NCI-H2196 treated with DMSO at 0.1 percent for 48 hours (cell line): ENCODE results near the gene MAP4.
"Not testable (repeated sequence)": the region's sequence is repeated elsewhere in the genome, so short reads cannot be mapped to it uniquely, and the experiment has no call there.

Source experiments
- DNase-seq: peaks from one replicate; lab custom pipeline; 2025; ENCODE audit not compliant: unreplicated experiment; lab: John Stamatoyannopoulos, UW

Gene MAP4, protein sequence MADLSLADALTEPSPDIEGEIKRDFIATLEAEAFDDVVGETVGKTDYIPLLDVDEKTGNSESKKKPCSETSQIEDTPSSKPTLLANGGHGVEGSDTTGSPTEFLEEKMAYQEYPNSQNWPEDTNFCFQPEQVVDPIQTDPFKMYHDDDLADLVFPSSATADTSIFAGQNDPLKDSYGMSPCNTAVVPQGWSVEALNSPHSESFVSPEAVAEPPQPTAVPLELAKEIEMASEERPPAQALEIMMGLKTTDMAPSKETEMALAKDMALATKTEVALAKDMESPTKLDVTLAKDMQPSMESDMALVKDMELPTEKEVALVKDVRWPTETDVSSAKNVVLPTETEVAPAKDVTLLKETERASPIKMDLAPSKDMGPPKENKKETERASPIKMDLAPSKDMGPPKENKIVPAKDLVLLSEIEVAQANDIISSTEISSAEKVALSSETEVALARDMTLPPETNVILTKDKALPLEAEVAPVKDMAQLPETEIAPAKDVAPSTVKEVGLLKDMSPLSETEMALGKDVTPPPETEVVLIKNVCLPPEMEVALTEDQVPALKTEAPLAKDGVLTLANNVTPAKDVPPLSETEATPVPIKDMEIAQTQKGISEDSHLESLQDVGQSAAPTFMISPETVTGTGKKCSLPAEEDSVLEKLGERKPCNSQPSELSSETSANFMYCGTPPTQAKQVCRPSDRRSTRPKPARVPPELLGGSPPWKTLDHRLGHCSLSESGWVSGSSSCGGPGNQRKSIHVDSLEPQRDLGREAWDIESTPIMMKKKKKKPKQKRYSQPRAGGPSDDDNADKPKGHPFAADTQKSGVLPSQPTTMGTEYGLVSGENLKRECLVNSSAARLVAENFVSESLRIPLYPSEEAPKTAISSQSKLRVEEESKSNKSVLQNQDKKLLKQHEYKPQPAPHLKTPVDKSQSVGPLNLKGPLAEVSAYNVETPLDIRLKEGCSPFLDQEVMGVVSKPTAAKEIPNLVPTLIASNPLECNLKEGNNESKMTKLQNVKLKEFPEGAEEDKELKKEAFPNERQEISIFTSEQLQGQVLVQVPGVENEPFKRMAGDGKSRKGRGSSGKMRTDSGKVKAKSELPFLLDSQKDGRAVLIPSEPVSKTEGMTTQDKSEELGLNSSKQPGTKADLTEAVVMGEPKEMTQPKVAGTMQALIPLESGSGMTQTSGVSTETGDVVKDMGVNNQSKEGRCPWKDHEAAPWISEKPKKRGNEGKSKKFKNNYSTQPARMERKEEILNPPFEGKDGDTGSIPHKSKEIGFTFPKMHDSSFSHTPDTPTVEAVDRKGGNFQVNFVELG (N-terminal part only)

DNA sequence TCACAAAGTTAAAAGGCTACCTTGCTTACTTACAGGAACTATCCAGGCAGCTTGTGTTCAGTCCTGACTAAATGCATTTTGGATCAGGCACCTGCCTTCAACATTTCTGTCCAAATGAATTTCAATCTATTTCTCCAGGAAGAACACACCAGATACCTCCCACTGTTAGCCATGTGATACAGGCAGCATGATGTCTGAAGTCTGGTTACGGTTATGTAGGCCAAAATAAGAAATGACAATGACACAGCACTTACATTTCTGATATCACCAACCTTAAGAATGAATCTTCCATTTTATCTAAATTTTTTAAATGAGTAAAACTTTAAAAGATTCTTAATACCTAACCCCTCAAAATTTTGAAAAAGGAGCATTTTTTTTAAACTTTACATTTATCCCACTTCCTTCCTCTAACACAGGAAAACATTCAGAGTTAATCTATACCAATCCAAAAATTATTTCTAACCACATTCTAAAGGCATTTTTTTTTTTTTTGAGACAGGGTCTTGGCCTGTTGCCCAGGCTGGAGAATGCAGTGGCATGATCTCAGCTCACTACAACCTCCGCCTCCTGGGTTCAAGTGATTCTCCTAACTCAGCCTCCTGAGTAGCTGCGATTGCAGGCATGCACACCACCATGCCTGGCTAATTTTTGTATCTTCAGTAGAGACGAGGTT, at the start of gene MAP4:
MAP4 (minus strand) TSS at position 116 of the 673 bp plus-strand sequence. CDS start 17,556 bp downstream, outside the sequence.
- DNase-seq: no peak

DNA sequence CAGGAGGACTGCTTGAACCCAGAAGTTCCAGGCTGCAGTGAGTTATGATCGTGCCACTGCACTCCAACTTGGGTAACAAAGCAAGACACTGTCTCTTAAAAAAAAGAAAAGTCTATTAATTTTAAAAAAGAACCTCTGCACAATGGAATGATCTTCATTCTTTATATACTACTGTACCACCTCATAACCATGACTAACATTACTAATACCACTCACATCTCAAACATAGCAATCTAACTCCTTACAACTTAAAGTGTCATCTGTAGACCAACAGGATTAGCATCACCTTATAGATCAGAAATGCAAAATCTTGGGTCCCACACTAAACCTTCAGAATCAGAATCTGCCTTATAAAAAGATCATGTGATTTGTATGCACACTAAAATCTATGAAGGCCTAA, 48.8 kb upstream of the MAP4 start:
- no peak for DNase-seq

DNA sequence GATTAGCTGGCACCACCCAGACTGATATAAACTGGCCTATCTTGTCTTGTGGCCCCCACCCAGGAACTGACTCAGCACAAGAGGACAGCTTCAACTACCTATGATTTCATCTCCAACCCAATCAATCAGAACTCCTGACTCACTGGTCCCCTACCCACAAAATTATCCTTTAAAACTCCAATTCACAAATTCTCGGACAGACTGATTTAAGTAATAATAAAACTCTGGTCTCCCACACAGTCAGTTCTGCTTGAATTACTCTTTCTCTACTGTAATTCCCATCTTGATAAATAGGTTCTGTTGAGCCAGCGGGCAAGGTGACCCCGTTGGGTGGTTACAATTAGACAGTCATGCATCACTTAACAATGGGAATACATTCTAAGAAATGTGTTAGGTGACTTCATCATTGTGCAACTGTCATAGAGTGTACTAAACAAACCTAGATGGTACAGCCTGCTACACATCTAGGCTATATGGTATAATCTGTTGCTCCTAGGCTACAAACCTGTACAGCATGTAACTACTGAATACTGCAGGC, 48.1 kb upstream of the MAP4 start:
- no peak for DNase-seq

DNA sequence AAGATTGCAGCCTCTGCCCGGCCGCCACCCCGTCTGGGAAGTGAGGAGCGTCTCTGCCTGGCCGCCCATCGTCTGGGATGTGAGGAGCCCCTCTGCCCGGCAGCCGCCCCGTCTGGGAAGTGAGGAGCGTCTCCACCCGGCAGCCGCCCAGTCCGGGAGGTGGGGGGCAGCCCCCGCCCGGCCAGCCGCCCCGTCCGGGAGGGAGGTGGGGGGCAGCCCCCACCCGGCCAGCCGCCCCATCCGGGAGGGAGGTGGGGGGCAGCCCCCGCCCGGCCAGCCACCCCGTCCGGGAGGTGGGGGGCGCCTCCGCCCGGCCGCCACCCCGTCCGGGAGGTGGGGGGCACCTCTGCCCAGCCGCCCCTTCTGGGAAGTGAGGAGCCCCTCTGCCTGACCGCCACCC, 45.4 kb upstream of the MAP4 start:
- not testable (repeated sequence) for DNase-seq

- no peak for DNase-seq
These were observed 41.9 kb upstream of the MAP4 start for GRCh38 chr3:48058091-48058490.

DNA sequence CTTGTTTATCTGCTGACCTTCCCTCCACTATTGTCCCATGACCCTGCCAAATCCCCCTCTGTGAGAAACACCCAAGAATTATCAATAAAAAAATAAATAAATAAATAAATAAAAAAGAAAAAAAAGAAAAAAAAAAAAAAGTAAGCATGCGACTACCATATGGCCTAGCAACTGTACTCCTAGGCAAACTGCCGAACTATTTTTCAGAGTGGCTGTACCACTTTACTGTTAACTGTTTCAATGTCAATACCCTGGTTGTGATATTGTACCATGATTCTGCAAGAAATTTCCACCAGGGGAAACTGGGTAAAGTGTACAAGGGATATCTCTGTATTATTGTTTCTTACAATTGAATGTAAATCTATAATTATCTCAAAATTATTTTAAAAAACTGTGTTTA, 41.3 kb upstream of the MAP4 start:
- DNase-seq: no peak

GRCh38 chr3:48047841-48048464, 31.7 kb upstream of the MAP4 start:
- no peak for DNase-seq

GRCh38 chr3:48042071-48042760, 26.0 kb upstream of the MAP4 start:
- DNase-seq: no peak

- no peak for DNase-seq
These were observed 23.4 kb upstream of the MAP4 start for GRCh38 chr3:48039487-48040190.

DNA sequence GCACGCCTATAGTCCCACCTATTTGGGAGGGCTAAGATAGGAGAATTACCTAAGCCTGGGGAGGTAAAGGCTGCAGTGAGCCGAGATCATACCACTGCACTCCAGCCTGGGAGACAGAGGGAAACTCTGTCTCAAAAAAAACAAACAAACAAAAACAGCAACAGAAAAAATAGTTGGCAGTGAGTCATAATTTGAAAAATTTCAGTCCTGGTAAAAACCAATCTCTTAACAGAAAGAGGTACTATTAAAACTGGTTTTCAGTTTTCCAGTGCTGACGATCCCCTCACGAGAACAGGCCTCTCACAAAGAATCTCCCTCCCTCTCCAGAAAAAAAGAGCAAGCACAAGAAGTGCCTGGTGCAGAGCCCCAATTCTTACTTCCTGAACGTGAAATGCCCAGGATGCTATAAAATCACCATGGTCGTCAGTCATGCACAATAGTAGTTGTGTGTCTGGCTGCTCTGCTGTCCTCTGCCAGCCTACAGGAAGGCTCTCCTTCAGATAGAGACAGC, 22.8 kb upstream of the MAP4 start:
- DNase-seq: no peak

DNA sequence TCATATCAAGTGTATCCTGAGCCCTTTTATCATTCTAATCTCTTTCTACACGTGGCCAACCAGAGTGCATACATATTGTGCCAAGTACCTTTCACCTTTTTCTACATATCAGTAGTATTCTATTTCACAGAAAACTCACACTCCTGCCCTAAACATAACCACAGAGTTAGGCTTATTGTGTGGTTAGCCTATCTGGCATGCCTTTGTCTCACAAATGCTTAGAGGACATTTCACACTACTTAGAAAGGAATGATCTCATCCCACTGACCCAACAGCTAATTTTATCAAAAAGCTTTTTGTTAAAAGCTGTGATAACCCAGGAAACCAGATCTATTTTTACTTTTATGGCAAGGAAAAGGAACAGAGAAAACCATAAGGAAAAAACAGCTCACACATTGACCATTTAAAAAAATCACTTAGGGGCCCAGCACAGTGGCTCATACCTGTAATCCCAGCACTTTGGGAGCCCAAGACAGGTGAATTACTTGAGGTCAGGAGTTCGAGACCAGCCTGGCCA, 17.8 kb upstream of the MAP4 start:
- DNase-seq: peak; percentile 29

DNA sequence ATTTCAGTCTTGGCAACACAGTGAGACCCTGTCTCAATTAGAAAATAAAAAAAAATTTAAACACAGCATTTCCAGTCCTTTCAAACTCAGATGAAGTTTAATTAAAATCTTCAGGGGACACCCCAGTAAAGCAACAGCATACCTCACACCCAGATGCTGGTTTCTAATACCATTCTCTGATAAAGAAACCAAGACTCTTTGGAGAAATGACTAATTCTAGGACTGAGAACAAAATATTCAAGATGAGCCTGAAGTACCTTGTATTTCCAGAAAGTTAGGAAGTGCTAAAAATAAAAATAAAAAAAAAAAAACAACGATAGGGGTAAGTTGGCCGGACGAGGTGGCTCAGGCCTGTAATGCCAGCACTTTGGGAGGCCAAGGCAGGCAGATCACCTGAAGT, 14.0 kb upstream of the MAP4 start:
- no peak for DNase-seq

DNA sequence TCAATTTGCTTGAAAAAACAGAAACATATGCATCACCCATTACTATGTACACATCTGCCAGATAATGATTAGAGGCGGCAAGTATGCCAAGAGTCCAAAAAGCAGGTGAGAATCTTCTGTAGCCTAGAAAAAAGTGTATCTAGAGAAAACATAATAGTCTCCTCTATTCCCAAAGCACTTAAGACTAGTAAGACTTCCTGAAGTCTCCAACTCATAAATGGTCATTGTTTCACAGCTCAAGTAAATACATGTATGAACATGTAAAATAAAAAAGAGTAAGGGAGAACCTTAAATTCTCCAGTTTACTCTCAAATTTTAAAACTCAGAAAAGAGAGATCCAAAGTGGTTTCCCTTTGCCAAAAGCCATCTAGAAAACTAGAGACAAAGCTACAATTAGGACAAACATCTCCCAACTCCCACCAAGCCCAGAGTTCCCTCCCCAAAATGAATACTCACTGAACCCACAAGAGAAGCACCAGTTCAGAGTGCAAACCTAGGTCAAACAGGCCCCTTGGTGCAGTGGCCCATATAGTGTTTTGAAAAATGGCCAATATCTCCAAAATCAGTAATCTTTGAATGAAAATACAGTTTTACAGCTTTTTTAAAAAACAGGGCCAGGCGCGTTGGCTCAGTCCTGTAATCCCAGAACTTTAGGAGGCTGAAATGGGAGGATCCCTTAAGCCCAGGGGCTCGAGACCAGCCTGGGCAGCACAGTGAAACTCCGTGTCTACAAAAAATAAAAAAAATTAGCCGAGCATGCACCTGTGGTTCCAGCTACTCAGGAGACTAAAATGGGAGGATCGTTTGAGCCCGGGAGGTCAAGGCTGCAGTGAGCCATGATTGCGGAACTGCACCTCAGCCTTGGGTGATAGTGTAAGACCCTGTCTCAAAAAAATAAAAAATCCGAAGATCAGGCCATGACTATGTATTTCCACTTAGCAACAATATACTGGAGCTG, 11.0 kb upstream of the MAP4 start:
- no peak for DNase-seq

GRCh38 chr3:48026098-48026497, 9.9 kb upstream of the MAP4 start:
- no peak for DNase-seq

- no peak for DNase-seq
These were observed 8.2 kb upstream of the MAP4 start for GRCh38 chr3:48024401-48024800.

DNA sequence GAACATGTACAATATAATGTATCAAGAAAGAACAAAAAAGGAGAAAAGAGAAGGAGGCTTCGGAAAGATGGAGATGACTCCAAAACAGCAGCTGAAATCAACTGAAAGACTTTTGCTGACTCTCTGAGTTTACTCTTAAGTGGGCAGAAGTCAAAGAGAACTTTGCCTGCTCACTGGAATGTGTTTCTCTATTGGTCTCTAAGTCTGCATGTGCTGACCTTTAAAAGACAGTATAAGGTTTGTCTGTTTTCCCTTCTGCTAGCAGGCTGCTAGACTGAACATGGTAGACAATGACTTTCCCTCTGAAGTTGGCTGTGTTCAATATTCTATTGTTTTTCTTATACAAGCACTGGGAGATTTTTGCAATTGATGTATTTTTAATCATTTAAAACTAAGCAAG, 7.2 kb upstream of the MAP4 start:
- no peak for DNase-seq

GRCh38 chr3:48022178-48022577, 6.0 kb upstream of the MAP4 start:
- DNase-seq: no peak
